Chondrocyte (in vitro differentiated cells): ENCODE data around the gene STIL. TPM values are rescaled to one million over a fixed set of nuclear protein-coding genes. Genes with fewer than 3 reads are reported as not detected.

Source experiments
- DNase-seq: peaks from one replicate; pipeline ENCODE4 v3.0.0; 2021; ENCODE audit warnings: mixed read lengths, low spot score
- H3K27ac Mint-ChIP-seq: one replicate; pipeline ENCODE4 v1.8.0; 2021; ENCODE audit warnings: mild to moderate bottlenecking, moderate library complexity, mixed read lengths; ENCODE audit not compliant: unreplicated experiment
- H3K27me3 Mint-ChIP-seq: 2 replicates; pipeline ENCODE4 v1.8.0; 2021; ENCODE audit warnings: low read depth, mixed read lengths
- H3K36me3 Mint-ChIP-seq: 2 replicates; pipeline ENCODE4 v1.8.0; 2021; ENCODE audit warnings: low read depth, mixed read lengths
- H3K4me1 Mint-ChIP-seq: 2 replicates; pipeline ENCODE4 v1.8.0; 2021; ENCODE audit warnings: low read depth, mild to moderate bottlenecking, mixed read lengths
- H3K4me3 Mint-ChIP-seq: one replicate; pipeline ENCODE4 v1.8.0; 2021; ENCODE audit warnings: mild to moderate bottlenecking, moderate library complexity, mixed read lengths; ENCODE audit not compliant: unreplicated experiment
- H3K9me3 Mint-ChIP-seq: 2 replicates; pipeline ENCODE4 v1.8.0; 2021; ENCODE audit warnings: low read depth, mixed read lengths
- CTCF ChIP-seq: fragments of 200-600 bp; sonication (generic); IDR thresholded peaks from 2 replicates; pipeline ENCODE4 v1.5.0; 2021; ENCODE audit warnings: antibody characterized with exemption, mild to moderate bottlenecking, moderate library complexity
- total RNA-seq: library from RNA; stranded (reverse); gene quantifications from 3 replicates; pipeline ENCODE4 v1.2.1, GENCODE V29; 2021

Gene STIL
- total RNA-seq, 1 donor from 2014 or later = 5.0 TPM

GRCh38 chr1:47210666-47211065 is 103.3 kb downstream of the STIL start:
- DNase-seq = no peak
- Mint-ChIP-seq H3K4me3 (no peak overlapping the region), H3K36me3 (no peaks in the 10 kb centered on the region), H3K27ac (no peak overlapping the region), H3K4me1 (no peaks in the 10 kb centered on the region), H3K9me3 (no peaks in the 10 kb centered on the region), H3K27me3 (peaks cover 32% of the 10 kb centered on the region)
- TF ChIP-seq CTCF = no peak

- no peak for DNase-seq
- Mint-ChIP-seq H3K27me3 (peaks cover 36% of the 10 kb centered on the region), H3K4me1 (no peaks in the 10 kb centered on the region), H3K4me3 (no peak overlapping the region), H3K27ac (no peak overlapping the region), H3K36me3 (no peaks in the 10 kb centered on the region), H3K9me3 (no peaks in the 10 kb centered on the region)
- TF ChIP-seq CTCF = no peak
These were observed 104.1 kb downstream of the STIL start for GRCh38 chr1:47209725-47210325.

GRCh38 chr1:47209091-47209490 is 104.9 kb downstream of the STIL start:
- Mint-ChIP-seq H3K4me1 (no peaks in the 10 kb centered on the region), H3K4me3 (no peak overlapping the region), H3K27ac (no peak overlapping the region), H3K27me3 (peaks cover 43% of the 10 kb centered on the region), H3K36me3 (no peaks in the 10 kb centered on the region), H3K9me3 (no peaks in the 10 kb centered on the region)
- no peak for DNase-seq
- no peak for TF ChIP-seq CTCF

- Mint-ChIP-seq H3K27ac (no peak overlapping the region), H3K4me1 (no peaks in the 10 kb centered on the region), H3K27me3 (peaks cover 49% of the 10 kb centered on the region), H3K9me3 (peaks cover 4% of the 10 kb centered on the region), H3K4me3 (no peak overlapping the region), H3K36me3 (no peaks in the 10 kb centered on the region)
- no peak for TF ChIP-seq CTCF
- DNase-seq = no peak
These were observed 105.5 kb downstream of the STIL start for GRCh38 chr1:47208374-47208850.

- Mint-ChIP-seq H3K36me3 (no peaks in the 10 kb centered on the region), H3K4me1 (no peaks in the 10 kb centered on the region)
- DNase-seq = no peak
These were observed 106.1 kb downstream of the STIL start for GRCh38 chr1:47207803-47208373.

More at GRCh38 chr1:47207803-47208373, 106.1 kb downstream of the STIL start:
- Mint-ChIP-seq H3K9me3 (peaks cover 8% of the 10 kb centered on the region), H3K4me3 (no peak overlapping the region), H3K27ac (no peak overlapping the region), H3K27me3 (peaks cover 53% of the 10 kb centered on the region)
- TF ChIP-seq CTCF = no peak
